Right lung (tissue), 5 donors: ENCODE measurements around the gene HOXC4. TPM values are rescaled to one million over a fixed set of nuclear protein-coding genes. Genes with fewer than 3 reads are reported as not detected.
"Not testable (repeated sequence)": the region's sequence is repeated elsewhere in the genome, so short reads cannot be mapped to it uniquely, and the experiment has no call there.

Source experiments
- DNase-seq, 2 donors: peaks; one replicate each; pipeline ENCODE4 v3.0.0-alpha.2; 2013
- polyA plus RNA-seq, 5 donors: library from polyadenylated mRNA; unstranded; fragments of 120-200 nt; gene quantifications; one replicate each; pipeline versions ENCODE4 v1.2.1 to v1.2.3, GENCODE V29; 2013; ENCODE audit warnings: inconsistent platforms in 1 of 5, low replicate concordance in 1 of 5; ENCODE audit not compliant: insufficient read length in 5 of 5, insufficient read depth in 1 of 5

HOXC4 gene
- polyA plus RNA-seq, 5 donors: 3.1 to 5.6 (median 3.4) TPM

- DNase-seq: no peak
Observed at GRCh38 chr12:54053003-54053750, 458 bp upstream of the HOXC4 start.

GRCh38 chr12:54054742-54055194, 1.1 kb downstream of the HOXC4 start:
- DNase-seq: no peak

- DNase-seq: no peak
Observed at GRCh38 chr12:54055552-54055951, 1.9 kb downstream of the HOXC4 start.

DNA sequence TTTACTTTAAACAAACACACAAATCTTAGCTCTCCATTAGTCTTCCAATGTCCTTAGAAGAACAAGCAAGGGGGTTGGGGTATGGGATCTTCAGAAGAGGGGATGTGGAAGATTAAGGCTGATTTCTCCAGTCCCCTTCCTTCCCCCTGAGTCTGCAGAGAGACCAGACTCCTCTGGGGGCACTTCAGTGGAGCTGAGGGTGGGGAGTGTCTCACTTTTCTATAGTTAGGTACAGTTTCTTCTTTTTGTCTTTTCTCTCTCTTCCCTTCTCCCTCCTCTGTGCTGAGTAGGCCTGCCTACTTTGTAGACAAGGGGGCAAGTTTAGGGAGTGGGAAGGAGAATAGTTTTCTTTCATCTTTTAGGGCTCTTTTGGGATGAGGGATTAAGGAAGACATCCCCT, 2.5 kb downstream of the HOXC4 start:
- no peak for DNase-seq

GRCh38 chr12:54058128-54058768, 4.6 kb downstream of the HOXC4 start:
- DNase-seq: no peak

- no peak for DNase-seq
Observed at GRCh38 chr12:54059668-54060067, 6.0 kb downstream of the HOXC4 start.

GRCh38 chr12:54060174-54060974, 6.7 kb downstream of the HOXC4 start:
- no peak for DNase-seq

DNA sequence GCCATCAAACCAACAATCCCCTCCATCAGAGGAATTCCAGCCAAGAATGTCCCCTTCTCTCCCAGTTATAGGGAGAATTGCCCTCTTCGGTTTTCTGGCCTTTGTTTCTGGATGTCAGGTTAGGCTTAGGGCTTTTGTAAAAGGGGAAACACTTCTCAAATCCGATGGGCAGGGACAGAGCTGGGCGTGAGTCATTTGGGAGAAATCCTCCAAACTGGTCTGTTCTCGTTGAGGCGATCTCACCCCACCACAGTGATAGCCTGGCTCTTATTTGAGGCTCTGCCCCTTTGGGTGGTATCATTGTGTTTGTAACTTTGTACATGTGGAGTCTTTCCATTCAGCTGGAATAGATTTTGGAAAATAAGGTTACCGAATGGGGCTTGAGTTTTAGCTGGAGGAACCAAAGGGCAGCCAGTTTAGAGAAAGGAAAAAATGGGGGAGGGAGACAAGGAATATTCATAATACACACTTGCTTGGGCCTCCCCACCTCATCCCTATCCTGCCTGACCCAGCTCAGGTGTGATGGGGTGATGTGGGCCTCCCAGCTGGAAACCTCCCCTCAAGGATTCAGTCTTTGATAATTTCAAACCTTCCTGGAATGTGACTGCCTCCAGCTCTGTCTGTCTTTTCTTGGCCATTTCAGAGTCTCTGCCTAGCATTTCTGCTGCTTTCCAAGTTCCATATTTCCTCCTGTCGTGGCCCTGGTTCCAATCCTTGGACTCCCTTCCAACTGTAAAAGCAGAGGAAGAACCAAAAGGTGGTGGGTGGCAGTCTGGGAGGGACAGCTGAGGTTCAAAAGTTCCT, 7.5 kb downstream of the HOXC4 start:
- DNase-seq: no peak

DNA sequence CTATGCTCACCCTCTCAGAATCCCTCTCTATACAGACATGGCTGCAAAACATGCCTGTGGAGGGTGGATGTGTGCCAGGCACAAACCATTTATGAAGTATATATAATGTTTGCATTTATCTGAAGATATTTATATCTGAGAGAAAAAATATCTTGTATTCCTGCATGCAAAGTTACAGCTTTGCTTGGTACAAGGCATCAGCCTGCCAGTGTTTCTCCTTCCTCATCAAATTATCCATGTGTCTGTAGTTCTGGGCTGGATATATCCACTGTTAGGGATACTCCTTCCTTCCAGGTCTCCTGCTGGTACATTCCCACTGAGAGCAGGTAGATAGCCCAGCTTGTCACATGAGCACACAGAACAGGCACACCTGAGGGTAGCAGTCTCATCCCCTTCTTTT, 12.0 kb downstream of the HOXC4 start:
- no peak for DNase-seq

- no peak for DNase-seq
Observed at GRCh38 chr12:54066408-54066807, 12.8 kb downstream of the HOXC4 start.

- no peak for DNase-seq
Observed at GRCh38 chr12:54068418-54069070, 14.9 kb downstream of the HOXC4 start.

DNA sequence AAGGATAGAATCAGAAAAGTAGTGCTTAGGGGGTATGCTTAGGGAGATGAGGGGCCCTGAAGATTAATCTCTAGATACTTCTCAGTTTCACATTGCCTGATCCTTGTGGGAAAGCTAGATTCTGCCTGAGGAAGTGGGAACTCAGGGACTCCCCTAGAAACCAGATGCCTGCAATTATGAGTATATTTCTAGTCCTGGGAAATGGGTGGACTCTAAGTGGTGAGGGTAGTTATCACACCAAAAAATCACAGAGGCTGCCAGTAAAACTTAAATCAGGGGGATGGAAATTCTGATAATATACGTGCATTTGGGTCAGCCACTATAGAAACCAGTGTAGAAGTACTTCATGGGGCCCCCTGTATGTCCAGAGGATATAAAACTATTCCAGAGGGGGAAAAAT, 18.3 kb downstream of the HOXC4 start:
- DNase-seq: no peak

DNA sequence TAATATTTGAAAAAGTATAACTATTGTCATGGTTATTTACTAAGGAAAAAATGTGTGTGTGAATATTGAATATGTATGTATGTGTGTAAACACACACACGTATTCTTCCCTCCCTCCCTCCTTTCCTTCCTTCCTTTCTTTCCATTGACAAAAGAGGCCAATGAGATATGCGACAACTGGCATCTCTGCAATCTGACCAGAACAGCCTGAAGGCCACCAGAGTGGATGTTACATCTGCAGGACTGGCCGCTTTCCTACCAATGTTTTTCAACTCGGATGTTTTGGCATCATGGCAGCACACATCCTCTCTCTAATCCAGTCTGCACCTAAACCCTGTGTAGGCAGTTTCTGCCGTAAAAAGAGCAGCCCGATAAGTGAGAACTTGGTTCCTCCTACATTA, 20.7 kb downstream of the HOXC4 start:
- DNase-seq: no peak

DNA sequence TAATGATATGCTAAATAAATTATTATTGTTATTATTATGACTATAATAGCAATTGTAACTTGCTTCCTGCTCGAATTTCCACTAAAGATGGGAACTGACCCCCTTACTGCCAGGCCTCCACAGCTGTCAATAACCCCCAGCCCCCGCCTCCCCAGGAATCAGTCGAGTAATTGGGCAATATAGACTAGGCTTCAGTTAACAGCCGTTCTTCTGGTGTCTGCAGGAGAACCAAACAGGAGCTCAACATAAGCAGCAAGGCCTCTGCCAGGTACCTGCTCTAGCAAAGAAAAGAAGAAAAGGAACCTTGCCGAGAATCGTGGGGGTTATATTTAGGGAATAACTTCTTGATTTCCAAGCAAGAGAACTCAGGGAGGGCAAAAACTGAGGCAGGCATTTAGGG, 21.8 kb downstream of the HOXC4 start:
- no peak for DNase-seq

GRCh38 chr12:54075974-54076373, 22.3 kb downstream of the HOXC4 start:
- DNase-seq: no peak

DNA sequence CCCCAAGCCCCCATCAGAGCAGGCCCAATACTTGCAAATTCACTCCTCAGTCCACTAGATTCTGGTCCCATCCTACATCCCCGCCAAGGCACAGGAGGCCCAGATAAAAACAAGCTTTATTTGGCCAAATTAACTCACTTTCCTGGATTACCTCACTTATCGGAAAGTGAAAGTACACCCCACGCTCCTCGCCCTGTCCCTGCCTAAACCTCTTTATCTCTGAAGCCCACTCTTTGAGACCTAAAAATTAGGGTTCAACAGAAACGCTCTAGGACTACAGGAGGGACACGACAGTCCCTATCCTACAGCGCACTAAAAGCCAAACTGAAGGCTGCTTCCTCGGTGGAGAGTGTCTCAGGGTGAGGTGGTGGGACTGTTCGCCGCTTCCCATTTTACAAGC, 24.2 kb downstream of the HOXC4 start:
- not testable (repeated sequence) for DNase-seq

- not testable (repeated sequence) for DNase-seq
Observed at GRCh38 chr12:54079115-54079514, 25.5 kb downstream of the HOXC4 start.

DNA sequence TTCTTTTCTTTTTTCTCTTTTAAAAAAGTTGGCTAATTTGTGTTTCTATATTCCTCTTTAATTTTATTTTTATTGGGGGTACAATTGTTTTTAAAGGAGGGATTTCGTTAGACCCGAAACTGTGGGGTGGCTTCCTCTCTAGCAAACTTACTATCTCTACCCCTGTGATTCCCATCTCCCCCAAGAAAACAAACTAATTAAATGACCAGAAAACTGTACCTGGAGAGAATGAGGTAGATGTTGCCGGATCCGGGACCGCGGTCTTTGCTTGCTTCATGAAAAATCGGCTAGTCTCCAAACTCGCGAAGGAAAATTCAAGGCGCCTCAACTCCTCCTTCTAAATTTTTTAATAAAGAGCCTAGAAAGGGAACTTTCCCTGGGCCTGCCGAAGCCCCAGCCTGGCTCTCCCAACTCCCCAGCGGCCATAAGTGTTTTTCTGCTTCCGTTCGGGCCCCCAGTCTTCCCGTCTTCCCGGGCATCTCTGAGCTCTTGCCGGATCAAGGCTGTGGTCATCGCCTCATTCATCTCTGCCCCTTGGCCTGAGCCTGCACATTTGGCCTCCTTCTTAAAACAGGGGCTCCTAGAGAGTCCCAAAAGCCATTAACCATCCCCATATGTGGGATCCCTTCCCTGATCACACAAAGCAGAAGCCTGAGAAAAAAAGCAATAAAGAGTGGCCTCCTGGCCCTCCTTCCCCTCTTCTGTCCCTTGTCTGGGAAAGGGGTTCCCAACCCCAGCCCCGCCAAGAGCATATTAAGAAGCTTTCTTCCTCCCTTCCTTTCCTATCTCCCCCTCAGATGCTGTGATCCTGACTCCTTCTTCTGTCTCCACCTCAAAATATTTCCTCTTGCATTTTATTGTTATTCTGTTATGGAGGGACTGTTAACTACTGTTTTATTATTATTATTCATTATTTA, 26.6 kb downstream of the HOXC4 start:
- not testable (repeated sequence) for DNase-seq

- not testable (repeated sequence) for DNase-seq
Observed at GRCh38 chr12:54081053-54081514, 27.4 kb downstream of the HOXC4 start.
